GM23248 (cell line): ENCODE results near the gene FREM2.

Source experiments
- EZH2 ChIP-seq: fragments of 200-600 bp; sonication (generic); IDR thresholded peaks from 2 replicates; pipeline ENCODE4 v1.6.1; 2018; ENCODE audit warnings: antibody characterized with exemption, mild to moderate bottlenecking; ENCODE audit not compliant: insufficient read depth, poor library complexity, severe bottlenecking
- EZH2phosphoT487 ChIP-seq: fragments of 200-600 bp; sonication (generic); IDR thresholded peaks from 2 replicates; pipeline ENCODE4 v1.6.1; 2018; ENCODE audit warnings: antibody characterized with exemption, moderate library complexity, mild to moderate bottlenecking, low read depth; ENCODE audit not compliant: insufficient read depth

DNA sequence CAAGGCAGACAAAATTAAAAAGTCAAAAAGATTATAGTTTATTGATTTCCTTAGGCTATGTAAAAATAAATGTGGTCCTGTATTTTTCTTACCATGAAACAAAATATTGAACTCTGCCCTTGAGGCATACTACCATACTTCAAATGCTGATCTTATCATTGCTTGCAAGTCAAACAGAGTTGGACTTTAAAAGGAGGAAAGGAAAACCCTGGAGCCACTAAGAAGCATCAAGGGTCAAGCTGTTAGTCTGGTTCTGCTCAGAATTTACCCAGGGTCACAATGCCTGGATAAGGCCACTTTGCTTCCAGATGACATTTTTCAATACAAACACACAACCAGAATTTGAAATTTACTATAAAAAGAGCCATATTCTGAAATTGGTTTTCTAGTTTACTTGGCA, 2.2 kb upstream of the FREM2 start:
- no peak for TF ChIP-seq EZH2
- TF ChIP-seq EZH2phosphoT487: no peak
